ENCODE measurements around the gene SYP. TPM values are rescaled to one million over a fixed set of nuclear protein-coding genes. Genes with fewer than 3 reads are reported as not detected.

Gene SYP
- total RNA-seq, 4 donors from 2014 or later, result 1.1 to 7.6 (median 5.0) TPM

GRCh38 chrX:49162620-49163019 lies 37.4 kb downstream of the SYP start, which contains the start of gene MAGIX:
MAGIX (plus strand) TSS chrX:49162758; CDS start chrX:49162890, 132 bp downstream.
- 83% methylated on average over 20 of the region's 28 CpGs; no CpG with 5 or more reads in 1 of the 2 donors for WGBS, 2 donors (ENCODE audit: low coverage in 1 of 2)
- TF ChIP-seq EP300 (IDR thresholded peaks at IDR 0.05; ENCODE audit: low read depth) (no peak), POLR2AphosphoS5 (IDR thresholded peaks at IDR 0.05) (no peak), CTCF (IDR thresholded peaks at IDR 0.05) (no peak), POLR2A (IDR thresholded peaks at IDR 0.05) (no peak)
- intact Hi-C loops (cut with DNase I; ENCODE audit: low total_unique reads), result no loop called here
- no peaks in the 10 kb centered on the region for H3K36me3 ChIP-seq
- in situ Hi-C loops (cut with MboI; ENCODE audit: low pct_ligation_motif_present in 1 of 4, low pct_unique_long_range_greater_than_20kb in 1 of 4, low sequenced_read_pairs in 3 of 4), result no loop called here
- H3K4me3 ChIP-seq, result peak within 1 kb of the TSS in 3 of 4 donors; percentile 32 to 51 (median 34)
- H3K9me3 ChIP-seq, result no peaks in the 10 kb centered on the region
- H3K27ac ChIP-seq, result peak within 1 kb of the TSS; percentile 93 to 95 (median 94)
- H3K27me3 ChIP-seq, result no peaks in the 10 kb centered on the region
- H3K4me1 ChIP-seq, result peaks cover 0 to 12% (median 5%) of the 10 kb centered on the region in 4 donors
- DNase-seq, result no peak

DNA sequence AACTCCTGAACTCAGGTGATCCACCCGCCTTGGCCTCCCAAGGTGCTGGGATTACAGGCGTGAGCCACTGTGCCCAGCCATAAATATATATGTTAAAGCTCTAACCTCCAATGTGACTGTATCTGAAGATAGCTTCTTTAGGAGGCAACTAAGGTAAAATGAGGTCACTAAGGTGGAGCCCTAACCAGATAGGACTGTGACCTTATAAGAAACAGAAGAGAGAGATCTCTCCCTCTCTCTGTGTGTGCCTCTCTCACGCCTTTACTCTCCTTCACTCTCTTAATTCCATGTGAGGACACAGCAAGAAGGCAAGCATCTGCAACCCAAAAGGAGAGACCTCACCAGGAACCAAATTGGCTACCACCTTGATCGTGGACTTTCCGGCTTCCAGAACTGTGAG lies 38.4 kb downstream of the SYP start:
- TF ChIP-seq CTCF (IDR thresholded peaks at IDR 0.05), result no peak
- no peak for TF ChIP-seq POLR2A (IDR thresholded peaks at IDR 0.05)
- TF ChIP-seq EP300 (IDR thresholded peaks at IDR 0.05; ENCODE audit: low read depth), result no peak
- TF ChIP-seq POLR2AphosphoS5 (IDR thresholded peaks at IDR 0.05), result no peak
- no peak overlapping the region for H3K4me3 ChIP-seq
- H3K27ac ChIP-seq, result peak overlapping the region in 3 of 4 donors; percentile 34 to 52 (median 51)
- no peak for DNase-seq
- no peaks in the 10 kb centered on the region for H3K27me3 ChIP-seq
- no peaks in the 10 kb centered on the region for H3K9me3 ChIP-seq
- intact Hi-C loops (cut with DNase I; ENCODE audit: low total_unique reads) (no loop called here), in situ Hi-C loops (cut with MboI; ENCODE audit: low pct_ligation_motif_present in 1 of 4, low pct_unique_long_range_greater_than_20kb in 1 of 4, low sequenced_read_pairs in 3 of 4) (no loop called here)
- H3K4me1 ChIP-seq, result peaks cover 0 to 5% (median 1%) of the 10 kb centered on the region in 4 donors
- WGBS, 2 donors (ENCODE audit: low coverage in 1 of 2), result 84 to 100% methylated on average over 3 to 5 of the region's 5 CpGs
- no peaks in the 10 kb centered on the region for H3K36me3 ChIP-seq

- H3K4me1 ChIP-seq, result peaks cover 0 to 3% (median 1%) of the 10 kb centered on the region in 4 donors
- 92% methylated on average over 2 of the region's 2 CpGs; no CpG with 5 or more reads in 1 of the 2 donors for WGBS, 2 donors (ENCODE audit: low coverage in 1 of 2)
- TF ChIP-seq POLR2A (IDR thresholded peaks at IDR 0.05), result no peak
- TF ChIP-seq CTCF (IDR thresholded peaks at IDR 0.05), result no peak
- TF ChIP-seq POLR2AphosphoS5 (IDR thresholded peaks at IDR 0.05), result no peak
- no peaks in the 10 kb centered on the region for H3K27me3 ChIP-seq
- in situ Hi-C loops (cut with MboI; ENCODE audit: low pct_ligation_motif_present in 1 of 4, low pct_unique_long_range_greater_than_20kb in 1 of 4, low sequenced_read_pairs in 3 of 4) (no loop called here), intact Hi-C loops (cut with DNase I; ENCODE audit: low total_unique reads) (no loop called here)
- H3K36me3 ChIP-seq, result no peaks in the 10 kb centered on the region
- no peak overlapping the region for H3K4me3 ChIP-seq
- H3K9me3 ChIP-seq, result no peaks in the 10 kb centered on the region
- DNase-seq, result no peak
- no peak overlapping the region for H3K27ac ChIP-seq
Measured at GRCh38 chrX:49160908-49161307, 39.1 kb downstream of the SYP start.

DNA sequence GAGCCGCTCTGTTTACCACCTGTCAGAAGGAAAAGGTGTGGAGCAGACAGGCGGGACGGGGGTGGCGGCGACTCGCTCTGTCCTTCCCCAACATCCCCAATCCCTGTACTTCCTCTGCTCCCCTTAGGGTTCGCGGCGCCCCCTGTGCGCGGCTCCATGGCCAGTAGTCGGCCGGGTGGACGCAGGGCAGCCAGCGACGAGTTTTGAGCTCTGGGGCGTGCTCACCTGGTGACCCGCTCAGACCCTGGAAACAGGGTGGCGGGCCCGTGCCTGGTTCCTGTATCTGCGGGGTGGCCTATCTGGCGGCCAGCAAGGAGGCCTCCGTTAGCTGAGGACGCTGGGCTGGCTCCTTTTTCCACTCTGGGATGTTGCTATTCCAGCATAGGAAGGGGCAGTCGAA lies 42.8 kb downstream of the SYP start:
- DNase-seq, result no peak
- 92% methylated on average over 24 of the region's 25 CpGs; no CpG with 5 or more reads in 1 of the 2 donors for WGBS, 2 donors (ENCODE audit: low coverage in 1 of 2)
- H3K36me3 ChIP-seq, result no peaks in the 10 kb centered on the region
- H3K4me1 ChIP-seq, result peaks cover 0 to 7% (median 1%) of the 10 kb centered on the region in 4 donors
- in situ Hi-C loops (cut with MboI; ENCODE audit: low pct_ligation_motif_present in 1 of 4, low pct_unique_long_range_greater_than_20kb in 1 of 4, low sequenced_read_pairs in 3 of 4) (no loop called here), intact Hi-C loops (cut with DNase I; ENCODE audit: low total_unique reads) (no loop called here)
- no peak overlapping the region for H3K27ac ChIP-seq
- no peaks in the 10 kb centered on the region for H3K9me3 ChIP-seq
- H3K27me3 ChIP-seq, result no peaks in the 10 kb centered on the region
- no peak for TF ChIP-seq POLR2AphosphoS5 (IDR thresholded peaks at IDR 0.05)
- no peak for TF ChIP-seq EP300 (IDR thresholded peaks at IDR 0.05; ENCODE audit: low read depth)
- no peak for TF ChIP-seq POLR2A (IDR thresholded peaks at IDR 0.05)
- no peak for TF ChIP-seq CTCF (IDR thresholded peaks at IDR 0.05)
- no peak overlapping the region for H3K4me3 ChIP-seq
